Left lung (tissue), 10 donors: ENCODE measurements around the gene CTDNEP1. TPM values are rescaled to one million over a fixed set of nuclear protein-coding genes. Genes with fewer than 3 reads are reported as not detected.
A peak's percentile ranks its signal among the peaks of the same experiment; 100 is the strongest.

Source experiments
- ATAC-seq: fragments of 200-7000 bp; cut with Tn5 transposase; one replicate; pipeline ENCODE4 v1.9.1; 2020; ENCODE audit warnings: moderate library complexity
- DNase-seq, 4 donors: peaks; one replicate each; pipeline ENCODE4 v3.0.0-alpha.2; 2013 to 2020
- H3K27ac ChIP-seq, 2 donors: fragments of 200-600 bp; sonication (generic) in 1 of 2; one replicate each; pipeline versions ENCODE4 v1.5.0 to v1.8.0; 2020 to 2021
- H3K27me3 ChIP-seq, 2 donors: fragments of 200-600 bp; sonication (generic) in 1 of 2; one replicate each; pipeline versions ENCODE4 v1.5.0 to v1.8.0; 2020 to 2021
- H3K36me3 ChIP-seq, 2 donors: fragments of 200-600 bp; sonication (generic) in 1 of 2; one replicate each; pipeline versions ENCODE4 v1.5.0 to v1.8.0; 2020 to 2021
- H3K4me1 ChIP-seq, 2 donors: fragments of 200-600 bp; one replicate each; pipeline ENCODE4 v1.8.0; 2021
- H3K4me3 ChIP-seq, 2 donors: fragments of 200-600 bp; sonication (generic) in 1 of 2; one replicate each; pipeline versions ENCODE4 v1.5.0 to v1.8.0; 2020 to 2021; ENCODE audit warnings: mild to moderate bottlenecking in 1 of 2
- H3K9me3 ChIP-seq, 2 donors: fragments of 200-600 bp; sonication (generic) in 1 of 2; one replicate each; pipeline versions ENCODE4 v1.5.0 to v1.8.0; 2020 to 2021
- intact Hi-C, 2 donors: fragments of 100-400 bp; cut with DNase I; formaldehyde crosslinking; loops; one replicate each; pipeline versions ENCODE4 v1.11.2 to v1.14.2; 2022
- polyA plus RNA-seq, 6 donors: library from polyadenylated mRNA; unstranded; fragments of 120-200 nt; gene quantifications; one replicate each; pipeline ENCODE4 v1.2.1, GENCODE V29; 2013; ENCODE audit not compliant: insufficient read length in 6 of 6
- total RNA-seq, 2 donors: library from RNA; stranded (reverse); fragmentation: NEBNext Ultra II Directional; extraction: Animal tissue kit (Norgen Biotek cat#: 25700); gene quantifications; one replicate each; pipeline ENCODE4 v1.2.1, GENCODE V29; 2021
- TF ChIP-seq, protein P1 (sequence below), 2 donors: fragments of 200-600 bp; sonication (generic) in 1 of 2; IDR thresholded peaks; one replicate each; pipeline versions ENCODE4 v1.5.0 to v1.8.0; 2021; ENCODE audit warnings: antibody characterized with exemption in 2 of 2
- donor health status: DM: no; HTN: yes; CAD: no.
- donor health status: DM: no; HTN: no; CAD: no.

CTDNEP1 gene
- total and polyA plus RNA-seq, 8 donors, result 133 to 171 (median 146) TPM

DNA sequence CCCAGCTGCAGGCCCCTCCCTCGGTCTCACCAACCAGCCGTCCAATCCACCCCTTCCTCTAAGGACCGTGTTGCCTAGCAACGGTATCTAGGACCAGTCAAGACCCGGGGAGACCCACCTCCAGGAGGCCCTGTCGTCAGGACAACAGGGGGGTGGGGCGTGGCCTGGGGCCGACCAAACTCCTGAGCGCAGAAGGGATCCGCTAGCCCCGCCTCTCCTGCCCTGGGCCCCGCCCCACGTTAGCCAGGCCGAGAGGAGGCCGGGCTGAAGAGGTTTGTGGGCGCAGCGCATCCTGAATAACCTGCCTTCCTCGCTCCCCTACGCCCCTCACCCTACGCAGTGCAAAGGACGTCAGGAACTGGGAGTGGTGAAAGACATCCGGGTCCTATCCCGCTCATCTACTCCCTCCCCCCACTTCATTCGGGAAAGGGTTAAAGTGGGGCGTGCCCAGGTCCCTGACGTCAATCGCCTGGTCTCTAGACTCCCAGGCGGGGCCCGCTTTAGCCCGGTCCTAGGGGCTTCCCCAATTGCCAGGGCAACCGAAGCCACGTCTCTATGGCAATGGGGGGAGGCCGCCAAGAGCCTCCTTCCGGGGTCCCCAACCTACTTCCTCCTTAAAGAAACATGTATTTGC, 46.6 kb downstream of the CTDNEP1 start:
- Histone ChIP-seq H3K4me1 (peaks cover 0 to 11% of the 10 kb centered on the region in 2 donors), H3K27me3 (no peaks in the 10 kb centered on the region), H3K9me3 (no peaks in the 10 kb centered on the region), H3K36me3 (peaks cover 0 to 29% of the 10 kb centered on the region in 2 donors), H3K27ac (peak overlapping the region; percentile 19 to 41), H3K4me3 (peak overlapping the region; percentile 43 to 53)
- intact Hi-C loops, result no loop called here
- DNase-seq (peak; percentile 82 to 95 (median 88)), ATAC-seq (peak; percentile 91)
- TF ChIP-seq, protein P1, sequence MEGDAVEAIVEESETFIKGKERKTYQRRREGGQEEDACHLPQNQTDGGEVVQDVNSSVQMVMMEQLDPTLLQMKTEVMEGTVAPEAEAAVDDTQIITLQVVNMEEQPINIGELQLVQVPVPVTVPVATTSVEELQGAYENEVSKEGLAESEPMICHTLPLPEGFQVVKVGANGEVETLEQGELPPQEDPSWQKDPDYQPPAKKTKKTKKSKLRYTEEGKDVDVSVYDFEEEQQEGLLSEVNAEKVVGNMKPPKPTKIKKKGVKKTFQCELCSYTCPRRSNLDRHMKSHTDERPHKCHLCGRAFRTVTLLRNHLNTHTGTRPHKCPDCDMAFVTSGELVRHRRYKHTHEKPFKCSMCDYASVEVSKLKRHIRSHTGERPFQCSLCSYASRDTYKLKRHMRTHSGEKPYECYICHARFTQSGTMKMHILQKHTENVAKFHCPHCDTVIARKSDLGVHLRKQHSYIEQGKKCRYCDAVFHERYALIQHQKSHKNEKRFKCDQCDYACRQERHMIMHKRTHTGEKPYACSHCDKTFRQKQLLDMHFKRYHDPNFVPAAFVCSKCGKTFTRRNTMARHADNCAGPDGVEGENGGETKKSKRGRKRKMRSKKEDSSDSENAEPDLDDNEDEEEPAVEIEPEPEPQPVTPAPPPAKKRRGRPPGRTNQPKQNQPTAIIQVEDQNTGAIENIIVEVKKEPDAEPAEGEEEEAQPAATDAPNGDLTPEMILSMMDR (IDR thresholded peaks at IDR 0.05), result no peak

DNA sequence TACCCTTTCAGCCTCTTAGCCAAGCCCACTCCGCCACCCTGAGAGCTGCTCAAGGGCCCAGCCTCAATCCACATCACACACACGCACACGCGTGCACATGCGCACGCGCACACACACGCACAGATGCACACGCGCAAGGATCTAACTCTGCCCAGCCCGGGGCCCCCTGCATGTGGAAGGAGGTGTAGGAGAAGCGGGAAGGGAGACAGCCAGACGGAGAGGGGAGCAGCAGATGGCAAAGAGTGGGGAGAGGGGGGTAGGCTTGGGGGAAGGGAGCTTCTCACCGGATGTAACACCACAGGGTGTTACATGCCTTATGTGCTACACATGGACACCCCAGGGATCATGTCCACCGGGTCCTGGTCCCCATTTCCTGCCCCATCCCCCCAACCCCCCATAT, 47.2 kb downstream of the CTDNEP1 start:
- ATAC-seq (peak; percentile 3), DNase-seq (no peak)
- TF ChIP-seq, protein P1 (IDR thresholded peaks at IDR 0.05), result no peak
- intact Hi-C loops, result no loop called here
- Histone ChIP-seq H3K27me3 (no peaks in the 10 kb centered on the region), H3K27ac (peak overlapping the region in 1 of 2 donors; percentile 41), H3K9me3 (no peaks in the 10 kb centered on the region), H3K4me1 (peaks cover 0 to 11% of the 10 kb centered on the region in 2 donors), H3K36me3 (peaks cover 0 to 29% of the 10 kb centered on the region in 2 donors), H3K4me3 (peak overlapping the region in 1 of 2 donors; percentile 43)

DNA sequence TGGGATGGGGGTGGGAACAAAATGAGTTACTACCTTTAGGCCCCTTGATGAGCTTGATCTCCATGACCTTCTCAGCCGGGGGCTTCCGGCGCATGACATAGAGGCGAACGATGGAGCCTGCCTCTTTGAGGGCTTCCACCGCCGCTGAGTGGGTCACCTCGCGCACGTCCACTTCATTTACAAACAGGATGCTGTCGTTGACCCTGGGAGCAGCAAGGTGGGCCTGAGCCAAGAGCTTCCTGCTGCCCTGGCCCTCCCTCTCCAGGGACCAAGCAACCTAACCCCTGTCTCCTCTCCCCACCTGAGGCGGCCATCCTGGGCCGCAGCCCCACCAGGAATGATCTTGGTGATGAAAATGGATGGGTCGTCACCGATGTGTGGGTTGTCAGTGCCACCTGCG, 48.1 kb downstream of the CTDNEP1 start:
- no peak for ATAC-seq
- DNase-seq, result no peak
- Histone ChIP-seq H3K9me3 (no peaks in the 10 kb centered on the region), H3K27ac (no peak overlapping the region), H3K36me3 (peaks cover 0 to 29% of the 10 kb centered on the region in 2 donors), H3K27me3 (no peaks in the 10 kb centered on the region), H3K4me1 (peaks cover 0 to 11% of the 10 kb centered on the region in 2 donors), H3K4me3 (no peak overlapping the region)
- intact Hi-C loops, result no loop called here
- TF ChIP-seq, protein P1 (IDR thresholded peaks at IDR 0.05), result no peak

DNA sequence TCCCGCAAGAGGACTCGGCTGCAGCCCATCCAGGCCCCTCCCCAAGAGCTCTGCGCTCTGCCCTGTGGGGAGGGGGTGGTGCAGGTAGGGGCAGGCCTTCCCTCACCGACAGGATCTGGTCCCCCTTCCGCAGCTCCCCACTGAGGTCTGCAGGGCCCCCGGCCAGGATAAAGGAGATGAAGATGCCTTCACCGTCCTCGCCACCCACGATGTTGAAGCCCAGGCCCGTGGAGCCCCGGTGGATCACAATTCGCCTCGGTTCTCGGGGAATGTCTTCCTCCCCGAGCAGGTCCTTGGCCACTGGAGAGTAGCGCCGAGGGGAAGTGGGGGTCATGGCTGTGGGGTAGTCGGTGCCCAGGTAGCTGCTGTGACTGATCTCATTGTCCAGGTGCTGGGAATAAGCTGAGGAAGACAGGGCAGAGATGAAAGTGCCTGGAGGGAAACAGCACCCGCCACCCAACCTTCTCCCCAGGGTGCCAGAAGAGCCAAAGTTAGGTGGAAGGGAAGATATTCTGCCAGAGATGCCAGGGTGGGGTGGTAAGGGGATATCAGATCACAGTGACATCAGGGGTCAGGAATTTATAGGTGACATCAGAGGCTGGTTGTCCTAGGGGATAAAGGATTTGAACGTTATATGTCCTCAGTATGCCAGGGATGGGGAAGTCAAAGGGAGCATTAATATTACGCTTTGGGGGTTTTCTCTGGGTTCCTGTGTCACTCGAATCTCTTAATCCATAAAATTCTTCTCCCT, 54.7 kb downstream of the CTDNEP1 start:
- H3K27me3 ChIP-seq, result no peaks in the 10 kb centered on the region
- no peaks in the 10 kb centered on the region for H3K9me3 ChIP-seq
- DNase-seq (no peak), ATAC-seq (no peak)
- peaks cover 0 to 62% of the 10 kb centered on the region in 2 donors for H3K36me3 ChIP-seq
- no peak overlapping the region for H3K27ac ChIP-seq
- no peak overlapping the region for H3K4me3 ChIP-seq
- TF ChIP-seq, protein P1 (IDR thresholded peaks at IDR 0.05), result no peak
- H3K4me1 ChIP-seq, result no peaks in the 10 kb centered on the region
- intact Hi-C loops, result no loop called here

DNA sequence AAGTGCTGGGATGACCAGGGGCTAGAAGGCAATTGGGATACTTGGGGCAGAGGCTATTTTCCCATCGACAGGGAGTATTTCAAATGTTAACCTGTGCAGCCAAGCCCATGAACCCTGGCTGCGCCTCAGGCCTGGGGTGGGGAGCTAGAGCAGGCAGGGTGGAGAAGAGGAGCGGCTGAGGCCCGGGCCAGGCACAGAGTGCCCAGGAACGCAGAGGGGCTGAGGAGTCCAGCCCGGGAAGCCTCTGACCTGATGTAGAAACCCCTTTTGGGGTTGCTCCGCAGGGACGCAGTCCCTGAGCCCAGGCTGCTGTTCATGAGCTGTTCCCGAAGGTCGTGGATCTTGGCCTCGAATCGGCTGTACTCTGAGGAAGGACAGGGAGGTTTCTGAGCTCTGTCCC, 55.6 kb downstream of the CTDNEP1 start:
- H3K36me3 ChIP-seq, result peaks cover 0 to 61% of the 10 kb centered on the region in 2 donors
- no peaks in the 10 kb centered on the region for H3K4me1 ChIP-seq
- H3K27ac ChIP-seq, result no peak overlapping the region
- DNase-seq (no peak), ATAC-seq (no peak)
- intact Hi-C loops, result no loop called here
- H3K9me3 ChIP-seq, result no peaks in the 10 kb centered on the region
- H3K4me3 ChIP-seq, result no peak overlapping the region
- TF ChIP-seq, protein P1 (IDR thresholded peaks at IDR 0.05), result no peak
- no peaks in the 10 kb centered on the region for H3K27me3 ChIP-seq
